B cell (primary cell): ENCODE results near the gene TMSB15A. TPM values are rescaled to one million over a fixed set of nuclear protein-coding genes. Genes with fewer than 3 reads are reported as not detected.

Source experiments
- ATAC-seq: fragments of 200-7000 bp; cut with Tn5 transposase; one replicate; pipeline ENCODE4 v1.10.0; 2021; ENCODE audit warnings: low read depth, mild to moderate bottlenecking, moderate number of reproducible peaks, moderate library complexity
- CTCF ChIA-PET: fragments of 350-600 bp; sonication (Branson Sonifier 250); formaldehyde crosslinking; loops from one replicate; lab custom pipeline; 2021; ENCODE audit warnings: antibody characterized with exemption, inconsistent platforms; lab: Charles Lee
- POLR2A ChIA-PET: fragments of 350-600 bp; sonication (Branson Sonifier 250); formaldehyde crosslinking; loops from one replicate; lab custom pipeline; 2021; ENCODE audit warnings: antibody characterized with exemption; lab: Charles Lee
- DNase-seq: peaks from one replicate; pipeline ENCODE4 v3.0.0; 2013
- H2AFZ ChIP-seq: 2 replicates; pipeline ENCODE4 v1.6.1; 2012; ENCODE audit warnings: mild to moderate bottlenecking, low read depth, low read length; ENCODE audit not compliant: insufficient read depth, poor library complexity, severe bottlenecking
- H3K27ac ChIP-seq, 2 donors: 1 replicate in 1 of 2; 2 replicates in 1 of 2; pipeline ENCODE4 v1.5.1; 2012 to 2013; ENCODE audit warnings: low read length in 2 of 2, mild to moderate bottlenecking in 2 of 2, moderate library complexity in 1 of 2
- H3K27me3 ChIP-seq, 4 experiments: fragments of 200-600 bp in 1 of 4; sonication (generic) in 1 of 4; replicated peaks in 1 of 4; 1 replicate in 2 of 4; 2 replicates in 2 of 4; pipeline versions ENCODE4 v1.6.1 to v1.7.0; 2013 to 2016; ENCODE audit warnings: low read length in 3 of 4, mild to moderate bottlenecking in 2 of 4, mixed read lengths in 1 of 4, moderate library complexity in 1 of 4; ENCODE audit not compliant: insufficient read depth in 4 of 4, control insufficient read depth in 3 of 4; ENCODE audit errors: control extremely low read depth in 1 of 4
- H3K36me3 ChIP-seq, 2 experiments: replicated peaks in 1 of 2; 1 replicate in 1 of 2; 2 replicates in 1 of 2; pipeline versions ENCODE4 v1.6.1 to v1.7.1; 2013; ENCODE audit warnings: low read length in 1 of 2; ENCODE audit not compliant: insufficient read depth in 2 of 2, control insufficient read depth in 1 of 2; ENCODE audit errors: control extremely low read depth in 1 of 2, extremely low read depth in 1 of 2
- H3K4me1 ChIP-seq, 2 donors: fragments of 200-600 bp in 1 of 2; sonication (generic) in 1 of 2; 1 replicate in 1 of 2; 2 replicates in 1 of 2; pipeline versions ENCODE4 v1.5.1 to v1.6.1; 2013 to 2017; ENCODE audit warnings: low read length in 2 of 2; ENCODE audit not compliant: control insufficient read depth in 2 of 2, insufficient read depth in 2 of 2
- H3K4me2 ChIP-seq: replicated peaks from 2 replicates; pipeline ENCODE3; 2012; ENCODE audit warnings: mild to moderate bottlenecking, low read depth, low read length; ENCODE audit not compliant: poor library complexity, severe bottlenecking
- H3K4me3 ChIP-seq, 5 experiments: fragments of 200-600 bp in 1 of 5; sonication (generic) in 1 of 5; 1 replicate in 3 of 5; 2 replicates in 2 of 5; pipeline versions ENCODE4 v1.5.1 to v1.7.0; 2011 to 2016; ENCODE audit warnings: low read length in 4 of 5, mild to moderate bottlenecking in 4 of 5, low read depth in 2 of 5, control low read depth in 1 of 5, moderate library complexity in 1 of 5; ENCODE audit not compliant: insufficient read depth in 1 of 5; ENCODE audit errors: control extremely low read depth in 1 of 5, extremely low read depth in 1 of 5
- H3K79me2 ChIP-seq: fragments of 200-600 bp; sonication (generic); one replicate; pipeline ENCODE4 v1.6.0; 2016; ENCODE audit warnings: low read length; ENCODE audit not compliant: control insufficient read depth, insufficient read depth
- H3K9ac ChIP-seq: fragments of 200-600 bp; sonication (generic); 2 replicates; pipeline ENCODE4 v1.6.1; 2017; ENCODE audit warnings: mild to moderate bottlenecking, low read length, moderate library complexity
- H3K9me3 ChIP-seq, 3 donors: one replicate each; pipeline versions ENCODE4 v1.6.1 to v1.7.1; 2013; ENCODE audit warnings: low read length in 2 of 3; ENCODE audit not compliant: control insufficient read depth in 2 of 3, insufficient read depth in 1 of 3; ENCODE audit errors: control extremely low read depth in 1 of 3
- H4K20me1 ChIP-seq: 2 replicates; pipeline ENCODE4 v1.6.0; 2012; ENCODE audit warnings: mild to moderate bottlenecking, low read length; ENCODE audit not compliant: insufficient read depth, control insufficient read depth, poor library complexity, severe bottlenecking
- H3K27ac Mint-ChIP-seq: one replicate; pipeline ENCODE4 v1.8.0; 2021; ENCODE audit warnings: mixed read lengths
- H3K27me3 Mint-ChIP-seq: one replicate; pipeline ENCODE4 v1.8.0; 2021; ENCODE audit warnings: mixed read lengths
- H3K4me1 Mint-ChIP-seq: one replicate; pipeline ENCODE4 v1.8.0; 2021; ENCODE audit warnings: mixed read lengths
- H3K4me3 Mint-ChIP-seq: one replicate; pipeline ENCODE4 v1.8.0; 2021; ENCODE audit warnings: mixed read lengths
- H3K9me3 Mint-ChIP-seq: one replicate; pipeline ENCODE4 v1.8.0; 2022; ENCODE audit warnings: mixed read lengths; ENCODE audit not compliant: insufficient read depth
- EZH2 ChIP-seq: IDR thresholded peaks from 2 replicates; pipeline ENCODE4 v1.6.1; 2012; ENCODE audit warnings: borderline replicate concordance, low read depth, mild to moderate bottlenecking, moderate library complexity, low read length; ENCODE audit not compliant: insufficient read depth, poor library complexity, severe bottlenecking
- WGBS: methylation state at CpG from one replicate; pipeline ENCODE4 v1.1.5; 2013; ENCODE audit warnings: missing lambda C conversion rate; ENCODE audit not compliant: insufficient coverage; 5-methylcytosine and 5-hydroxymethylcytosine counted together
- intact Hi-C: fragments of 100-400 bp; cut with micrococcal nuclease; formaldehyde crosslinking; loops from one replicate; pipeline ENCODE4 v1.10.0; 2022
- polyA minus RNA-seq: library from RNA; depleted of rRNA, polyadenylated mRNA; stranded (reverse); fragments of >200 nt; gene quantifications from 2 replicates; pipeline ENCODE4 v1.2.3, GENCODE V29; 2012
- polyA plus RNA-seq: library from polyadenylated mRNA; depleted of rRNA; stranded (reverse); fragments of >200 nt; gene quantifications from 2 replicates; pipeline ENCODE4 v1.2.3, GENCODE V29; 2012
- total RNA-seq, 2 donors: library from RNA; stranded (reverse); fragments of 120-200 nt in 1 of 2; gene quantifications; 1 replicate in 1 of 2; 2 replicates in 1 of 2; pipeline versions ENCODE4 v1.2.3 to v1.2.4, GENCODE V29; 2013 to 2022
- TF ChIP-seq, protein P1 (sequence below): fragments of 200-600 bp; IDR thresholded peaks from one replicate; pipeline ENCODE4 v1.8.0; 2022; ENCODE audit warnings: antibody characterized with exemption, mild to moderate bottlenecking

Gene TMSB15A
- total RNA-seq (not detected in 2 replicates), polyA plus RNA-seq (not detected in 2 replicates), polyA minus RNA-seq (not detected in 2 replicates)
- 0.44 TPM for total RNA-seq (2013)

DNA sequence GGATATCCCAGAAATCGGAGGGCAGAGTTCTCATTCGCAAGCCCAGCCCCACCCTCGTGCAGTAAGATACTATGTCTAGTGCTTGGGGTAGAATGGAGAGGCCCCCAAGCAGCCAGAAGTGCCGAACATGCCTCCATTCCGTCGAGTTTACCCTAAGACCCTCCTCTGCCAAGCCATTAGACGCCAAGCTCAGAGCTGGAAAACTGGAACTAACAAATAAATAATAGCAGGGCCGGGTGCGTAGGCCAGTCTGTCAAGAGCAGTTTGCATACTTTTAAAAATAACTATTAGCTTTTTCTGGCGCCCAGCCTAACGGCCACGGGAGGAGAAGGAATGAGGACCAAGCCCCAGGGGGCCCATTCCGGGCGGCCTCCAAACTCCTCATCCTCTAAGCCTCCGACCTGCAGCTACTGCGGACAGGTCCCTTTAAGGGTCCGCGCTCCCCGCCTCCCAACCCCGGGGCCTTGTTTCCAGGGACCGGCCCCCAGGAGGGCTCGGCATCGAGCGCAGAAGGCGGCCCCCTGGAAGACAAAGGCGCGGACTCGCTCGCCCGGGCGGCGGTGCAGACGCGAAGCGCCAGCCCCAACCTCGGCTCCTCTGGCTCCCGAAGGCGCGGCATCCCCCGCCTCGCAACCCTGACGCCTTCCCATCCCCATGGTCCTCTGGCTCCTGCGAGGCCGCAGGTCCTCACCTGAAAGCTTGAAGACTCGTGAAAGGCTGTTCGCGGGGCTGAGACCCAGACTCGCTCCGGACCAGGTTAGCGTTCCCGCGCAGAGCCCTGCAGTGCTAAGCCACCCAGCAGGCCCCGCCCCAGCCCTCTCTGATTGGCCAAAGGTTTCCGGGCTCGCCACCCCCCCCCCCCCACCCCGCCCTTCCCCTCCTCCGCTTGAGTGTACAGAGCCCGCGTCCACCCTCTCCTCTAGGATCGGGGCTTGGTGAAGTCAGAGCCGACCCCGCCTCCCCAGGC is at the start of gene TMSB15A:
Gene TMSB15A, minus strand, starts transcription at position 765 of the 967 bp plus-strand sequence.
- intact Hi-C loops, result no loop called here
- under 1% methylated on average over 29 of the region's 62 CpGs for WGBS
- CTCF ChIA-PET, result no interaction called here

More for the DNA sequence above, at the start of gene TMSB15A:
- peak within 1 kb of the TSS; percentile 85 for H3K4me3 Mint-ChIP-seq
- H3K27me3 Mint-ChIP-seq, result peaks cover 31% of the 10 kb centered on the region
- Histone ChIP-seq H3K4me1 (peaks cover 0 to 6% of the 10 kb centered on the region in 2 donors), H3K79me2 (no peaks in the 10 kb centered on the region), H2AFZ (peak within 1 kb of the TSS; percentile 58), H3K36me3 (no peaks in the 10 kb centered on the region), H3K4me3 (peak within 1 kb of the TSS in 4 of 5 experiments; percentile 4 to 45 (median 32)), H3K4me2 (peak within 1 kb of the TSS; percentile 64), H3K9ac (peak within 1 kb of the TSS; percentile 23), H3K27me3 (peaks cover 0 to 13% (median 8%) of the 10 kb centered on the region in 4 experiments), H4K20me1 (no peaks in the 10 kb centered on the region), H3K27ac (no peak within 1 kb of the TSS), H3K9me3 (no peaks in the 10 kb centered on the region)
- POLR2A ChIA-PET, result interaction anchor here (0.7 kb wide), 1 partner anchor 919 kb away, joined by 7 read pairs; no protein-coding TSS in a partner anchor
- TF ChIP-seq, protein P1, sequence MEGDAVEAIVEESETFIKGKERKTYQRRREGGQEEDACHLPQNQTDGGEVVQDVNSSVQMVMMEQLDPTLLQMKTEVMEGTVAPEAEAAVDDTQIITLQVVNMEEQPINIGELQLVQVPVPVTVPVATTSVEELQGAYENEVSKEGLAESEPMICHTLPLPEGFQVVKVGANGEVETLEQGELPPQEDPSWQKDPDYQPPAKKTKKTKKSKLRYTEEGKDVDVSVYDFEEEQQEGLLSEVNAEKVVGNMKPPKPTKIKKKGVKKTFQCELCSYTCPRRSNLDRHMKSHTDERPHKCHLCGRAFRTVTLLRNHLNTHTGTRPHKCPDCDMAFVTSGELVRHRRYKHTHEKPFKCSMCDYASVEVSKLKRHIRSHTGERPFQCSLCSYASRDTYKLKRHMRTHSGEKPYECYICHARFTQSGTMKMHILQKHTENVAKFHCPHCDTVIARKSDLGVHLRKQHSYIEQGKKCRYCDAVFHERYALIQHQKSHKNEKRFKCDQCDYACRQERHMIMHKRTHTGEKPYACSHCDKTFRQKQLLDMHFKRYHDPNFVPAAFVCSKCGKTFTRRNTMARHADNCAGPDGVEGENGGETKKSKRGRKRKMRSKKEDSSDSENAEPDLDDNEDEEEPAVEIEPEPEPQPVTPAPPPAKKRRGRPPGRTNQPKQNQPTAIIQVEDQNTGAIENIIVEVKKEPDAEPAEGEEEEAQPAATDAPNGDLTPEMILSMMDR, result no peak
- no peak for TF ChIP-seq EZH2
- peak; percentile 66 for ATAC-seq
- H3K27ac Mint-ChIP-seq, result no peak within 1 kb of the TSS
- H3K9me3 Mint-ChIP-seq, result no peaks in the 10 kb centered on the region
- H3K4me1 Mint-ChIP-seq, result peaks cover 11% of the 10 kb centered on the region
- peak; percentile 39 for DNase-seq
